GM12878 (cell line): ENCODE data around the gene PKD2.
A peak's percentile ranks its signal among the peaks of the same experiment; 100 is the strongest.

Experiments
- GABPA ChIP-seq: IDR thresholded peaks from 2 replicates; pipeline ENCODE4 v1.6.1; 2014; ENCODE audit warnings: antibody characterized with exemption, low read depth, mild to moderate bottlenecking, inconsistent platforms
- GATAD2B ChIP-seq: fragments of 450-650 bp; conservative IDR thresholded peaks from 2 replicates; pipeline ENCODE4 v1.6.1; 2017; ENCODE audit warnings: low read depth, mild to moderate bottlenecking, moderate library complexity
- ZNF384 ChIP-seq: IDR thresholded peaks from 2 replicates; pipeline ENCODE4 v1.6.1; 2012; ENCODE audit warnings: low read depth, mild to moderate bottlenecking, low read length, improper control_type of control experiment, borderline replicate concordance
- ZZZ3 ChIP-seq: IDR thresholded peaks from 2 replicates; pipeline ENCODE4 v1.6.1; 2011; ENCODE audit warnings: low read depth; ENCODE audit not compliant: control insufficient read depth, insufficient read length
- TF ChIP-seq, protein P1 (sequence below), 3 experiments: IDR thresholded peaks in 2 of 3; conservative IDR thresholded peaks in 1 of 3; 2 replicates each; pipeline ENCODE4 v1.5.1; 2011; ENCODE audit warnings: low read depth in 3 of 3, low read length in 3 of 3, mild to moderate bottlenecking in 3 of 3, control low read depth in 2 of 3, moderate library complexity in 2 of 3, inconsistent platforms in 1 of 3, mixed read lengths in 1 of 3; ENCODE audit not compliant: control insufficient read depth in 2 of 3, insufficient read depth in 1 of 3; ENCODE audit errors: extremely low read depth in 1 of 3
- TF ChIP-seq, protein P2 (sequence below): IDR thresholded peaks from 2 replicates; pipeline ENCODE4 v1.6.1; 2012; ENCODE audit warnings: mild to moderate bottlenecking, low read depth, low read length
- TF ChIP-seq, protein P3 (sequence below): IDR thresholded peaks from 2 replicates; pipeline ENCODE4 v1.6.1; 2012; ENCODE audit warnings: low read depth, low read length, improper control_type of control experiment
- TF ChIP-seq, protein P4 (sequence below): fragments of 450-650 bp; IDR thresholded peaks from 2 replicates; pipeline ENCODE4 v1.6.1; 2016; ENCODE audit warnings: mild to moderate bottlenecking
- TF ChIP-seq, protein P5 (sequence below): IDR thresholded peaks from 2 replicates; pipeline ENCODE4 v1.6.1; 2011; ENCODE audit warnings: mild to moderate bottlenecking, low read depth, low read length, moderate library complexity; ENCODE audit not compliant: insufficient replicate concordance
- TF ChIP-seq, protein P6 (sequence below): IDR thresholded peaks from 2 replicates; pipeline ENCODE4 v1.6.1; 2011; ENCODE audit warnings: borderline replicate concordance, low read depth, mild to moderate bottlenecking, moderate library complexity, mixed read lengths, low read length; ENCODE audit not compliant: insufficient read depth; ENCODE audit errors: extremely low read length
- TF ChIP-seq, protein P7 (sequence below): fragments of 450-650 bp; formaldehyde crosslinking; IDR thresholded peaks from 2 replicates; pipeline ENCODE4 v1.5.0; 2022; ENCODE audit warnings: mild to moderate bottlenecking, missing genetic modification characterization

DNA sequence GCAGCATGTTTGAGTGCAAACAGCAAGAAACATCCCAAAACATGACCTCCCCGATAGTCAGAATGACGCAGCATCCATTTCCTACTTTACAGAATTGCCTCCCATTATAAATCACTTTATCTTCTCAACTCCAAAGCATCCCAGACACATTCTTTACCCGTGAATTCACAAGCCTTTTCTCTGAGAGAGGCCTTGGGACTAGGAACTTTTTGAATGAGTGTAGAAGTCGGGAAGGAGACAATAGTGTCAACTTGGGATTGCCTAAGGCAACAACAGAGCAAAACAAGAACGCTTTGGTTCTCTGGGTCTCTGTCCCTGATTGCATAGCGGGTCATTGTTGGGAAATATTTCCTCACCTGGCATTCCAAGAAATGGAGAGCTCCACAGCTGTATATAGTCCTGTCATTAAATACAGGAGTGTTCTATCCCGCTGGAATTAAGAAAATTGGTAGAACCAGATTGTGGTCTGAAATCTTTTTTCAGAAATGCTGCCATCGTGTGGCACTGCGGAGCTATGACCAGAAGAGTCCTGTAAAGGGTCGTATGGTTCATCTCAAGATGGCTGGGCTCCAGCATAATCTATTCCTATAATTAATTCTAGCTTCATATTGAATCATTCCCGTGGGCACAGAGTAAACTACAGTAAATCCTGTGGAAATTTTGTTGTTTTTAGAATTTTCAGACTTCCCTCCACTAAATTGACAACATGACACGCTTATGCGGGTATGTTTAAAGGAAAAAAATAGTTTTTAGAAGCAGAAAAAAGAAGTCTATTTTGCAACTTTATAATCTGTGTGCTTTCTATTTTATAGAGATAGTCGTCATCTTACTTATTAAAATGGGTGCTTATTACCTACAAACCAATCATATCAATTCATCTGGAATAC is 33.9 kb upstream of the PKD2 start:
- TF ChIP-seq ZZZ3 (no peak), GATAD2B (no peak), GABPA (no peak), ZNF384 (no peak)
- TF ChIP-seq, protein P1, sequence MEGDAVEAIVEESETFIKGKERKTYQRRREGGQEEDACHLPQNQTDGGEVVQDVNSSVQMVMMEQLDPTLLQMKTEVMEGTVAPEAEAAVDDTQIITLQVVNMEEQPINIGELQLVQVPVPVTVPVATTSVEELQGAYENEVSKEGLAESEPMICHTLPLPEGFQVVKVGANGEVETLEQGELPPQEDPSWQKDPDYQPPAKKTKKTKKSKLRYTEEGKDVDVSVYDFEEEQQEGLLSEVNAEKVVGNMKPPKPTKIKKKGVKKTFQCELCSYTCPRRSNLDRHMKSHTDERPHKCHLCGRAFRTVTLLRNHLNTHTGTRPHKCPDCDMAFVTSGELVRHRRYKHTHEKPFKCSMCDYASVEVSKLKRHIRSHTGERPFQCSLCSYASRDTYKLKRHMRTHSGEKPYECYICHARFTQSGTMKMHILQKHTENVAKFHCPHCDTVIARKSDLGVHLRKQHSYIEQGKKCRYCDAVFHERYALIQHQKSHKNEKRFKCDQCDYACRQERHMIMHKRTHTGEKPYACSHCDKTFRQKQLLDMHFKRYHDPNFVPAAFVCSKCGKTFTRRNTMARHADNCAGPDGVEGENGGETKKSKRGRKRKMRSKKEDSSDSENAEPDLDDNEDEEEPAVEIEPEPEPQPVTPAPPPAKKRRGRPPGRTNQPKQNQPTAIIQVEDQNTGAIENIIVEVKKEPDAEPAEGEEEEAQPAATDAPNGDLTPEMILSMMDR (IDR thresholded peaks at IDR 0.05 in 2 of 3, conservative IDR thresholded peaks at IDR 0.05 in 1 of 3; ENCODE audit: control insufficient read depth in 2 of 3, extremely low read depth in 1 of 3, insufficient read depth in 1 of 3, low read depth in 3 of 3, low read length in 3 of 3): peak; percentile 69 to 78 (median 76)
- TF ChIP-seq, protein P2, sequence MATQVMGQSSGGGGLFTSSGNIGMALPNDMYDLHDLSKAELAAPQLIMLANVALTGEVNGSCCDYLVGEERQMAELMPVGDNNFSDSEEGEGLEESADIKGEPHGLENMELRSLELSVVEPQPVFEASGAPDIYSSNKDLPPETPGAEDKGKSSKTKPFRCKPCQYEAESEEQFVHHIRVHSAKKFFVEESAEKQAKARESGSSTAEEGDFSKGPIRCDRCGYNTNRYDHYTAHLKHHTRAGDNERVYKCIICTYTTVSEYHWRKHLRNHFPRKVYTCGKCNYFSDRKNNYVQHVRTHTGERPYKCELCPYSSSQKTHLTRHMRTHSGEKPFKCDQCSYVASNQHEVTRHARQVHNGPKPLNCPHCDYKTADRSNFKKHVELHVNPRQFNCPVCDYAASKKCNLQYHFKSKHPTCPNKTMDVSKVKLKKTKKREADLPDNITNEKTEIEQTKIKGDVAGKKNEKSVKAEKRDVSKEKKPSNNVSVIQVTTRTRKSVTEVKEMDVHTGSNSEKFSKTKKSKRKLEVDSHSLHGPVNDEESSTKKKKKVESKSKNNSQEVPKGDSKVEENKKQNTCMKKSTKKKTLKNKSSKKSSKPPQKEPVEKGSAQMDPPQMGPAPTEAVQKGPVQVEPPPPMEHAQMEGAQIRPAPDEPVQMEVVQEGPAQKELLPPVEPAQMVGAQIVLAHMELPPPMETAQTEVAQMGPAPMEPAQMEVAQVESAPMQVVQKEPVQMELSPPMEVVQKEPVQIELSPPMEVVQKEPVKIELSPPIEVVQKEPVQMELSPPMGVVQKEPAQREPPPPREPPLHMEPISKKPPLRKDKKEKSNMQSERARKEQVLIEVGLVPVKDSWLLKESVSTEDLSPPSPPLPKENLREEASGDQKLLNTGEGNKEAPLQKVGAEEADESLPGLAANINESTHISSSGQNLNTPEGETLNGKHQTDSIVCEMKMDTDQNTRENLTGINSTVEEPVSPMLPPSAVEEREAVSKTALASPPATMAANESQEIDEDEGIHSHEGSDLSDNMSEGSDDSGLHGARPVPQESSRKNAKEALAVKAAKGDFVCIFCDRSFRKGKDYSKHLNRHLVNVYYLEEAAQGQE: no peak
- TF ChIP-seq, protein P3, sequence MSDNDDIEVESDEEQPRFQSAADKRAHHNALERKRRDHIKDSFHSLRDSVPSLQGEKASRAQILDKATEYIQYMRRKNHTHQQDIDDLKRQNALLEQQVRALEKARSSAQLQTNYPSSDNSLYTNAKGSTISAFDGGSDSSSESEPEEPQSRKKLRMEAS: no peak
- TF ChIP-seq, protein P4, sequence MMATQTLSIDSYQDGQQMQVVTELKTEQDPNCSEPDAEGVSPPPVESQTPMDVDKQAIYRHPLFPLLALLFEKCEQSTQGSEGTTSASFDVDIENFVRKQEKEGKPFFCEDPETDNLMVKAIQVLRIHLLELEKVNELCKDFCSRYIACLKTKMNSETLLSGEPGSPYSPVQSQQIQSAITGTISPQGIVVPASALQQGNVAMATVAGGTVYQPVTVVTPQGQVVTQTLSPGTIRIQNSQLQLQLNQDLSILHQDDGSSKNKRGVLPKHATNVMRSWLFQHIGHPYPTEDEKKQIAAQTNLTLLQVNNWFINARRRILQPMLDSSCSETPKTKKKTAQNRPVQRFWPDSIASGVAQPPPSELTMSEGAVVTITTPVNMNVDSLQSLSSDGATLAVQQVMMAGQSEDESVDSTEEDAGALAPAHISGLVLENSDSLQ: no peak
- TF ChIP-seq, protein P5, sequence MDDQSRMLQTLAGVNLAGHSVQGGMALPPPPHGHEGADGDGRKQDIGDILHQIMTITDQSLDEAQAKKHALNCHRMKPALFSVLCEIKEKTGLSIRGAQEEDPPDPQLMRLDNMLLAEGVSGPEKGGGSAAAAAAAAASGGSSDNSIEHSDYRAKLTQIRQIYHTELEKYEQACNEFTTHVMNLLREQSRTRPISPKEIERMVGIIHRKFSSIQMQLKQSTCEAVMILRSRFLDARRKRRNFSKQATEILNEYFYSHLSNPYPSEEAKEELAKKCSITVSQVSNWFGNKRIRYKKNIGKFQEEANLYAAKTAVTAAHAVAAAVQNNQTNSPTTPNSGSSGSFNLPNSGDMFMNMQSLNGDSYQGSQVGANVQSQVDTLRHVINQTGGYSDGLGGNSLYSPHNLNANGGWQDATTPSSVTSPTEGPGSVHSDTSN: no peak
- TF ChIP-seq, protein P6, sequence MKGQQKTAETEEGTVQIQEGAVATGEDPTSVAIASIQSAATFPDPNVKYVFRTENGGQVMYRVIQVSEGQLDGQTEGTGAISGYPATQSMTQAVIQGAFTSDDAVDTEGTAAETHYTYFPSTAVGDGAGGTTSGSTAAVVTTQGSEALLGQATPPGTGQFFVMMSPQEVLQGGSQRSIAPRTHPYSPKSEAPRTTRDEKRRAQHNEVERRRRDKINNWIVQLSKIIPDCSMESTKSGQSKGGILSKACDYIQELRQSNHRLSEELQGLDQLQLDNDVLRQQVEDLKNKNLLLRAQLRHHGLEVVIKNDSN: no peak
- TF ChIP-seq, protein P7, sequence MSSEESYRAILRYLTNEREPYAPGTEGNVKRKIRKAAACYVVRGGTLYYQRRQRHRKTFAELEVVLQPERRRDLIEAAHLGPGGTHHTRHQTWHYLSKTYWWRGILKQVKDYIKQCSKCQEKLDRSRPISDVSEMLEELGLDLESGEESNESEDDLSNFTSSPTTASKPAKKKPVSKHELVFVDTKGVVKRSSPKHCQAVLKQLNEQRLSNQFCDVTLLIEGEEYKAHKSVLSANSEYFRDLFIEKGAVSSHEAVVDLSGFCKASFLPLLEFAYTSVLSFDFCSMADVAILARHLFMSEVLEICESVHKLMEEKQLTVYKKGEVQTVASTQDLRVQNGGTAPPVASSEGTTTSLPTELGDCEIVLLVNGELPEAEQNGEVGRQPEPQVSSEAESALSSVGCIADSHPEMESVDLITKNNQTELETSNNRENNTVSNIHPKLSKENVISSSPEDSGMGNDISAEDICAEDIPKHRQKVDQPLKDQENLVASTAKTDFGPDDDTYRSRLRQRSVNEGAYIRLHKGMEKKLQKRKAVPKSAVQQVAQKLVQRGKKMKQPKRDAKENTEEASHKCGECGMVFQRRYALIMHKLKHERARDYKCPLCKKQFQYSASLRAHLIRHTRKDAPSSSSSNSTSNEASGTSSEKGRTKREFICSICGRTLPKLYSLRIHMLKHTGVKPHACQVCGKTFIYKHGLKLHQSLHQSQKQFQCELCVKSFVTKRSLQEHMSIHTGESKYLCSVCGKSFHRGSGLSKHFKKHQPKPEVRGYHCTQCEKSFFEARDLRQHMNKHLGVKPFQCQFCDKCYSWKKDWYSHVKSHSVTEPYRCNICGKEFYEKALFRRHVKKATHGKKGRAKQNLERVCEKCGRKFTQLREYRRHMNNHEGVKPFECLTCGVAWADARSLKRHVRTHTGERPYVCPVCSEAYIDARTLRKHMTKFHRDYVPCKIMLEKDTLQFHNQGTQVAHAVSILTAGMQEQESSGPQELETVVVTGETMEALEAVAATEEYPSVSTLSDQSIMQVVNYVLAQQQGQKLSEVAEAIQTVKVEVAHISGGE (CRISPR knock-in tag): no peak
